K562 (cell line): ENCODE results near the gene LTK. TPM values are rescaled to one million over a fixed set of nuclear protein-coding genes. Genes with fewer than 3 reads are reported as not detected.

Experiments
- ATAC-seq: fragments of 200-7000 bp; cut with Tn5 transposase; 3 replicates; pipeline ENCODE4 v1.9.1; 2020; ENCODE audit warnings: moderate library complexity
- BruUV-seq: library from RNA; stranded (reverse); fragments of 400-500 nt; replicated peaks from 2 replicates; lab custom pipeline; 2021; lab: Mats Ljungman, UMichigan
- CTCF ChIA-PET: fragments of 300-600 bp; formaldehyde crosslinking; extraction: SDS; loops from one replicate; lab custom pipeline; 2021; ENCODE audit warnings: low intra/inter-chr PET ratio; lab: Yijun Ruan, JAX
- POLR2A ChIA-PET: fragments of 300-600, 350-650 bp; sonication (Branson Sonifier 250); formaldehyde crosslinking; extraction: SDS; loops from one replicate; lab custom pipeline; 2021; ENCODE audit warnings: antibody characterized with exemption, inconsistent platforms; lab: Yijun Ruan, JAX
- DNase-seq, 4 experiments: peaks; one replicate each; pipeline versions ENCODE4 v3.0.0 to v3.0.0-alpha.2; 2011 to 2018; ENCODE audit warnings: low spot score in 3 of 4, mixed read lengths in 3 of 4; ENCODE audit errors: extremely low read depth in 1 of 4
- FAIRE-seq: peaks from 2 replicates; lab custom pipeline; 2011; peaks lifted over from hg19 to GRCh38; lab: Jason Lieb, UNC
- H2AFZ ChIP-seq: 2 replicates; pipeline ENCODE4 v1.6.0; 2011; ENCODE audit warnings: low read depth, low read length, control low read depth, inconsistent platforms
- H3K27ac ChIP-seq: fragments of 200-600 bp; 3 replicates; pipeline ENCODE4 v1.8.0; 2011; ENCODE audit warnings: low read depth, mild to moderate bottlenecking, control low read depth, inconsistent platforms, low read length, moderate library complexity, mixed read lengths; ENCODE audit errors: extremely low read depth
- H3K27me3 ChIP-seq, 2 experiments: fragments of 300-600 bp in 1 of 2; 2 replicates in 1 of 2; 3 replicates in 1 of 2; pipeline versions ENCODE4 v1.6.0 to v1.8.0; 2011; ENCODE audit warnings: inconsistent platforms in 2 of 2, low read length in 2 of 2, mild to moderate bottlenecking in 1 of 2, mixed read lengths in 1 of 2, moderate library complexity in 1 of 2; ENCODE audit not compliant: control insufficient read depth in 2 of 2, insufficient read depth in 2 of 2
- H3K36me3 ChIP-seq: fragments of 300-600 bp; 3 replicates; pipeline ENCODE4 v1.8.0; 2011; ENCODE audit warnings: mild to moderate bottlenecking, low read length, inconsistent platforms; ENCODE audit not compliant: control insufficient read depth, insufficient read depth
- H3K4me1 ChIP-seq, 2 experiments: fragments of 200-600 bp in 1 of 2; replicated peaks in 1 of 2; 2 replicates in 1 of 2; 3 replicates in 1 of 2; pipeline versions ENCODE4 v1.5.1 to v1.8.0; 2011; ENCODE audit warnings: inconsistent platforms in 2 of 2, low read length in 2 of 2, mild to moderate bottlenecking in 1 of 2, mixed read lengths in 1 of 2, moderate library complexity in 1 of 2; ENCODE audit not compliant: control insufficient read depth in 2 of 2, insufficient read depth in 2 of 2
- H3K4me2 ChIP-seq: 2 replicates; pipeline ENCODE4 v1.6.1; 2011; ENCODE audit warnings: low read length, control low read depth, inconsistent platforms, mixed read lengths; ENCODE audit not compliant: insufficient read depth
- H3K4me3 ChIP-seq: fragments of 200-600 bp; sonication (generic), shearing (Covaris generic); 2 replicates; pipeline ENCODE4 v1.5.1; 2016; ENCODE audit warnings: control low read depth, inconsistent platforms
- H3K79me2 ChIP-seq: fragments of 200-600 bp; 3 replicates; pipeline ENCODE4 v1.8.0; 2011; ENCODE audit warnings: low read length, inconsistent platforms; ENCODE audit not compliant: control insufficient read depth, insufficient read depth
- H3K9ac ChIP-seq, 2 experiments: 2 replicates each; pipeline versions ENCODE4 v1.6.0 to v1.6.1; 2011; ENCODE audit warnings: low read depth in 2 of 2, low read length in 2 of 2, control low read depth in 1 of 2, inconsistent platforms in 1 of 2, mild to moderate bottlenecking in 1 of 2, mixed read lengths in 1 of 2; ENCODE audit not compliant: insufficient read depth in 1 of 2
- H3K9me1 ChIP-seq: one replicate; pipeline ENCODE4 v1.6.0; 2011; ENCODE audit warnings: inconsistent platforms, mild to moderate bottlenecking, low read length, moderate library complexity; ENCODE audit not compliant: control insufficient read depth, insufficient read depth
- H3K9me3 ChIP-seq: replicated peaks from 2 replicates; pipeline ENCODE4 v1.5.1; 2011; ENCODE audit warnings: low read depth, low read length, inconsistent platforms; ENCODE audit not compliant: control insufficient read depth, insufficient read depth
- H4K20me1 ChIP-seq: replicated peaks from 2 replicates; pipeline ENCODE4 v1.6.1; 2011; ENCODE audit warnings: low read length, inconsistent platforms, mixed read lengths; ENCODE audit not compliant: control insufficient read depth, insufficient read depth
- GATA2 ChIP-seq: sonication (generic); formaldehyde crosslinking; IDR thresholded peaks from 2 replicates; pipeline ENCODE4 v1.4.0; 2020; ENCODE audit warnings: mild to moderate bottlenecking, missing genetic modification reagents
- NR1H2 ChIP-seq: sonication (generic); formaldehyde crosslinking; IDR thresholded peaks from 2 replicates; pipeline ENCODE4 v1.4.0; 2020; ENCODE audit warnings: mild to moderate bottlenecking, missing genetic modification reagents
- PHF8 ChIP-seq: fragments of 200-600 bp; sonication (generic); IDR thresholded peaks from 2 replicates; pipeline ENCODE4 v1.6.1; 2012; ENCODE audit warnings: mixed run types, mild to moderate bottlenecking, inconsistent platforms, low read length, moderate library complexity, borderline replicate concordance
- PTTG1 ChIP-seq: fragments of 450-650 bp; IDR thresholded peaks from 2 replicates; pipeline ENCODE4 v1.6.1; 2016; ENCODE audit warnings: low read depth, mild to moderate bottlenecking, missing genetic modification characterization, missing compliant biosample characterization
- RFX7 ChIP-seq: fragments of 250-450 bp; sonication (Bioruptor Pico); IDR thresholded peaks from 2 replicates; pipeline ENCODE4 v1.5.1; 2021; ENCODE audit warnings: mild to moderate bottlenecking
- TFAP4 ChIP-seq: sonication (generic); formaldehyde crosslinking; IDR thresholded peaks from 2 replicates; pipeline ENCODE4 v1.8.0; 2022; ENCODE audit warnings: missing genetic modification reagents, mild to moderate bottlenecking, moderate library complexity, borderline replicate concordance
- THAP7 ChIP-seq: fragments of 250-450 bp; sonication (Bioruptor Pico); IDR thresholded peaks from 2 replicates; pipeline ENCODE4 v1.5.0; 2021
- ZNF175 ChIP-seq: fragments of 200-800 bp; sonication (Bioruptor generic); IDR thresholded peaks from 2 replicates; pipeline ENCODE4 v1.6.1; 2016; ENCODE audit warnings: low read depth, mild to moderate bottlenecking, missing genetic modification characterization, missing compliant biosample characterization
- ZNF551 ChIP-seq: fragments of 250-450 bp; sonication (Bioruptor Pico); IDR thresholded peaks from 2 replicates; pipeline ENCODE4 v1.5.0; 2021; ENCODE audit warnings: mild to moderate bottlenecking, moderate library complexity
- WGBS: fragments of 100-300 bp; shearing (Covaris generic); methylation state at CpG from one replicate; pipeline ENCODE4 v1.1.6; 2016; ENCODE audit warnings: low coverage, mixed read lengths; ENCODE audit not compliant: insufficient coverage; ENCODE audit errors: missing lambda C conversion rate; 5-methylcytosine and 5-hydroxymethylcytosine counted together
- in situ Hi-C: fragments of 300-500 bp; cut with MboI; formaldehyde crosslinking; loops from 4 replicates; pipeline ENCODE4 v1.15.0; 2018; ENCODE audit warnings: inconsistent platforms, mixed read lengths
- intact Hi-C: fragments of 100-400 bp; cut with micrococcal nuclease; formaldehyde crosslinking; loops from 2 replicates; pipeline ENCODE4 v1.14.2; 2022
- polyA plus RNA-seq, 8 experiments: library from polyadenylated mRNA; depleted of rRNA in 4 of 8; stranded (reverse) in 5 of 8; unstranded in 3 of 8; fragments of >200 nt; fragmentation: Nextera tagmentation in 2 of 8; fragmentation: Illumina TruSeq in 1 of 8; extraction: Ambion mirVana in 2 of 8; extraction: Trizol in 1 of 8; gene quantifications; 2 replicates each; pipeline versions ENCODE4 v1.2.1 to v1.2.3, GENCODE V29; 2011 to 2014; ENCODE audit warnings: inconsistent platforms in 1 of 8, missing spikeins in 1 of 8
- total RNA-seq, 7 experiments: library from RNA; depleted of rRNA in 6 of 7; stranded (reverse); fragments of >200 nt in 6 of 7; fragmentation: Illumina TruSeq in 2 of 7; extraction: Trizol in 2 of 7; gene quantifications; 2 replicates each; pipeline versions ENCODE4 v1.2.1 to v1.2.3, GENCODE V29; 2011 to 2021; ENCODE audit warnings: low replicate concordance in 1 of 7
- TF ChIP-seq, protein P1 (sequence below), 2 experiments: fragments of 450-650 bp; IDR thresholded peaks; 2 replicates each; pipeline ENCODE4 v1.6.1; 2016; ENCODE audit warnings: mild to moderate bottlenecking in 2 of 2, borderline replicate concordance in 1 of 2, low read depth in 1 of 2, moderate library complexity in 1 of 2
- TF ChIP-seq, protein P2 (sequence below): fragments of 450-650 bp; IDR thresholded peaks from 2 replicates; pipeline ENCODE4 v1.6.1; 2017; ENCODE audit warnings: mild to moderate bottlenecking, moderate library complexity

LTK gene
- total and polyA plus RNA-seq, 9 of the 15 experiments (the other 6 are each of a cell fraction or from before 2014, with no cell fraction given): 0.25 to 4.4 (median 1.8) TPM

DNA sequence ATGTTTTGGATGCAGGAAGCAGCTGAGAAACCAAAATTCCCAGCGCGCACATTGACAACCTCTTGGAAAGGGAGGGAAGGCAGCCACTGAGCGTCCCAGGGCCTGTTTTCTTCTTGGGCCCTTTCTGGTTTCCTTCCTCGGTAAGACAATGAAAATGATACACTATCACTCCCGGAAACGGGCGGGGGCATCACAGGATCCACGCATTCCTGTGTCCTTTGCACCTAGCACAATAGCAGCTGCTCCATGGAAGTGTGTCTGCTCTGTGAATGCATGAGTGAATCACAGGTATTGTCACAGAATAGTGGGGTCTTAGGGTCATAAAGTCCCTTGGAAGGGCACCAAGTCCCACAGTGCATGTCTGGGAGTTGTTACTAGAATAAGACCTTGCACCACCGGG, 26.2 kb downstream of the LTK start:
- intact Hi-C loops: no loop called here
- TF ChIP-seq NR1H2 (CRISPR knock-in tag): no peak
- TF ChIP-seq PHF8: no peak
- TF ChIP-seq, protein P1, sequence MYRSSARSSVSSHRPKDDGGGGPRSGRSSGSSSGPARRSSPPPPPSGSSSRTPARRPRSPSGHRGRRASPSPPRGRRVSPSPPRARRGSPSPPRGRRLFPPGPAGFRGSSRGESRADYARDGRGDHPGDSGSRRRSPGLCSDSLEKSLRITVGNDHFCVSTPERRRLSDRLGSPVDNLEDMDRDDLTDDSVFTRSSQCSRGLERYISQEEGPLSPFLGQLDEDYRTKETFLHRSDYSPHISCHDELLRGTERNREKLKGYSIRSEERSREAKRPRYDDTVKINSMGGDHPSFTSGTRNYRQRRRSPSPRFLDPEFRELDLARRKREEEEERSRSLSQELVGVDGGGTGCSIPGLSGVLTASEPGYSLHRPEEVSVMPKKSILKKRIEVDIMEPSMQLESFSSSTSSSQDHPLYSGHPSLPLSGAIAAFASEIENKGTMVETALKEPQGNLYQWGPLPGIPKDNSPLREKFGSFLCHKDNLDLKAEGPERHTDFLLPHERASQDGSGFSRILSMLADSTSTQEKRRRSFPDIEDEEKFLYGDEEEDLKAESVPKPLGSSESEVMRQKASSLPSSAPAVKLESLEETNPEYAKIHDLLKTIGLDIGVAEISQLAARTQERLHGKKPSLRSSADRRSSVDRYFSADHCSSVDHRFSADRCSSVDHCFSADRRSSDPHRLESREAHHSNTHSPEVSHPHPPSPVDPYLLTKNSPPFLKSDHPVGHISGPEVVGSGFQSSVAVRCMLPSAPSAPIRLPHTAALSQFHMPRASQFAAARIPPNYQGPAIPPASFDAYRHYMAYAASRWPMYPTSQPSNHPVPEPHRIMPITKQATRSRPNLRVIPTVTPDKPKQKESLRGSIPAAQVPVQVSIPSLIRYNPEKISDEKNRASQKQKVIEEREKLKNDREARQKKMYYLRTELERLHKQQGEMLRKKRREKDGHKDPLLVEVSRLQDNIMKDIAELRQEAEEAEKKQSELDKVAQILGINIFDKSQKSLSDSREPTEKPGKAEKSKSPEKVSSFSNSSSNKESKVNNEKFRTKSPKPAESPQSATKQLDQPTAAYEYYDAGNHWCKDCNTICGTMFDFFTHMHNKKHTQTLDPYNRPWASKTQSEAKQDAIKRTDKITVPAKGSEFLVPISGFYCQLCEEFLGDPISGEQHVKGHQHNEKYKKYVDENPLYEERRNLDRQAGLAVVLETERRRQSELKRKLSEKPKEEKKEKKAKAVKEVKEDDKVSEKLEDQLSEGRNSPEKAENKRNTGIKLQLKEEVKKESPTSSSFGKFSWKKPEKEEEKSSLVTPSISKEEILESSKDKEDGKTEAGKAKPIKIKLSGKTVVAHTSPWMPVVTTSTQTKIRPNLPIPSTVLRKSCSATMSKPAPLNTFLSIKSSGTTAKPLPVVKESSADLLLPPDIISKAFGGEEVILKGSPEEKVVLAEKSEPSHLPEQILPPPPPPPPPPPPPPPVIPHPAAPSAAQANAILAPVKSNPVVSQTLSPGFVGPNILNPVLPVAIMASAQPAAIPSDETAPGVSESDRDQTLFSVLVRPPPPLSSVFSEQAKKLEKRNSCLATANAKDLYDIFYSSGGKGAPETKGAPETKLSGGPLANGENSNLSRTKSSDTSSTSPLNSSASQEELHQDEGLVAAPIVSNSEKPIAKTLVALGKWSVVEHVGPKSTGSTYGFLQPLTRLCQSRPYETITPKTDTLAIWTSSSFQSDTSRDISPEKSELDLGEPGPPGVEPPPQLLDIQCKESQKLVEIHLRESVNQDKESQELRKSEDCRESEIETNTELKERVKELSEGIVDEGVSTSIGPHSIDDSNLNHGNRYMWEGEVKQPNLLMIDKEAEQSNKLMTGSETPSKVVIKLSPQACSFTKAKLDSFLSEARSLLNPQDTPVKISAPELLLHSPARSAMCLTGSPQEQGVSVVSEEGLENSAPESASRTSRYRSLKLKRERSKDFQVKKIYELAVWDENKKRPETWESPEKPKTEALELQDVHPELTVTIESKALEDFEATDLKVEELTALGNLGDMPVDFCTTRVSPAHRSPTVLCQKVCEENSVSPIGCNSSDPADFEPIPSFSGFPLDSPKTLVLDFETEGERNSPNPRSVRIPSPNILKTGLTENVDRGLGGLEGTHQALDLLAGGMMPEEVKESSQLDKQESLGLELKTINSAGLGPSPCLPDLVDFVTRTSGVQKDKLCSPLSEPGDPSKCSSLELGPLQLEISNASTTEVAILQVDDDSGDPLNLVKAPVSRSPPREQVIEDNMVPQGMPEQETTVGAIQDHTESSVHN (IDR thresholded peaks at IDR 0.05; ENCODE audit: borderline replicate concordance in 1 of 2, low read depth in 1 of 2): no peak
- no peak for TF ChIP-seq RFX7 (CRISPR knock-in tag)
- TF ChIP-seq PTTG1 (tag): no peak
- TF ChIP-seq, protein P2, sequence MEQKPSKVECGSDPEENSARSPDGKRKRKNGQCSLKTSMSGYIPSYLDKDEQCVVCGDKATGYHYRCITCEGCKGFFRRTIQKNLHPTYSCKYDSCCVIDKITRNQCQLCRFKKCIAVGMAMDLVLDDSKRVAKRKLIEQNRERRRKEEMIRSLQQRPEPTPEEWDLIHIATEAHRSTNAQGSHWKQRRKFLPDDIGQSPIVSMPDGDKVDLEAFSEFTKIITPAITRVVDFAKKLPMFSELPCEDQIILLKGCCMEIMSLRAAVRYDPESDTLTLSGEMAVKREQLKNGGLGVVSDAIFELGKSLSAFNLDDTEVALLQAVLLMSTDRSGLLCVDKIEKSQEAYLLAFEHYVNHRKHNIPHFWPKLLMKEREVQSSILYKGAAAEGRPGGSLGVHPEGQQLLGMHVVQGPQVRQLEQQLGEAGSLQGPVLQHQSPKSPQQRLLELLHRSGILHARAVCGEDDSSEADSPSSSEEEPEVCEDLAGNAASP: no peak
- TF ChIP-seq GATA2 (CRISPR knock-in tag): no peak
- no peak for TF ChIP-seq ZNF175
- TF ChIP-seq ZNF551 (CRISPR knock-in tag): no peak
- TF ChIP-seq THAP7 (CRISPR knock-in tag): no peak
- no peak for TF ChIP-seq TFAP4 (CRISPR knock-in tag)

More for the DNA sequence above, 26.2 kb downstream of the LTK start:
- H3K27me3 ChIP-seq: no peaks in the 10 kb centered on the region
- H3K9ac ChIP-seq: no peak overlapping the region
- FAIRE-seq: no peak
- DNase-seq: no peak
- H3K27ac ChIP-seq: no peak overlapping the region; the same call in 2 of the 3 replicates
- peaks cover 8% of the 10 kb centered on the region; the same call in 2 of the 3 replicates for H3K36me3 ChIP-seq
- no peak for ATAC-seq
- no peaks in the 10 kb centered on the region for H3K9me3 ChIP-seq
- H4K20me1 ChIP-seq: no peaks in the 10 kb centered on the region
- POLR2A ChIA-PET: interaction anchor here (1.3 kb wide), 1 partner anchor 12 kb away, joined by 3 read pairs; no protein-coding TSS in a partner anchor
- no peak overlapping the region for H3K4me3 ChIP-seq
- H3K9me1 ChIP-seq: no peaks in the 10 kb centered on the region
- WGBS: 69% methylated on average over 8 of the region's 9 CpGs
- H3K4me2 ChIP-seq: no peak overlapping the region
- no peaks in the 10 kb centered on the region for H3K79me2 ChIP-seq
- H2AFZ ChIP-seq: no peak overlapping the region
- BruUV-seq: no TSS peak
- CTCF ChIA-PET: no interaction called here
- peaks cover 4 to 12% of the 10 kb centered on the region in 2 experiments for H3K4me1 ChIP-seq
- in situ Hi-C loops: no loop called here
